Measurements from ENCODE around the gene SGPL1.
A peak's percentile ranks its signal among the peaks of the same experiment; 100 is the strongest.
"Not testable (repeated sequence)": the region's sequence is repeated elsewhere in the genome, so short reads cannot be mapped to it uniquely, and the experiment has no call there.

Gene SGPL1

DNA sequence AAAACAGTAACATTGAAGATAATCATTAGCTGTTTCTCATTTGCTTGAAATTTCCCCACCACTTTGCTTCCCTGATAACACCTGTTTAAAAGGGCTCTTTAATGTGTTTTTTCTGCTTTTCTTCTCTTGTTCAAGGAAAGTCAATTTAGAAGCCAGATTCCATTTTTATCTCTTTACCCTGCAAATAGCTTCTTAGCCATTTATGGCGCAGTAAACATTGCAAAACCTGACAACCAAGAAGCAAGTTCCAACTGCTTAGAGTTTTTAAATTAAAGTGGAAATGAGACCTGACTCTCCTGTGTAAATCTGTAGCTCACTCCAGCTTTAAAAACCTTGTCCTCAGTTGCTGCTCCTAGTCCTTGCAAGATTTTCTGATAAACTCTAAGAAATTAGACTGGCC, 30.1 kb downstream of the SGPL1 start:
- no peak for DNase-seq

DNA sequence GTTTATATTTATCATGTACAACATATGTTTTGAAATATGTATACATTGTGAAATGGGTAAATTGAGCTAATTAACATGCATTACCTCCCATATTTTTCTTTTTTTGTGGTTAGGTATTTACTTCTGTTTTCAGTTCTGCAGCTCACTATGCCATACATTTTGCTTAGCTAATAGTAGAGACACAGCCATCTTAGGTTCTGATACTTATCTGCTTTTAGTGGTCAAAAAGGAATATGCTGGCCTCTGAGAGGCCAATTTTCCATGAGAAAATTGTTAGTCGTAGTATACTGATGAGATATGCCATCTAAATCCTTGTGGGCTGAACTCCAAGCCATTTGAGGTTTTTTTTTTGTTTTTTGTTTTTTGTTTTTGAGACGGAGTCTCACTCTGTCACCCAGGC, 31.0 kb downstream of the SGPL1 start:
- DNase-seq, result no peak

DNA sequence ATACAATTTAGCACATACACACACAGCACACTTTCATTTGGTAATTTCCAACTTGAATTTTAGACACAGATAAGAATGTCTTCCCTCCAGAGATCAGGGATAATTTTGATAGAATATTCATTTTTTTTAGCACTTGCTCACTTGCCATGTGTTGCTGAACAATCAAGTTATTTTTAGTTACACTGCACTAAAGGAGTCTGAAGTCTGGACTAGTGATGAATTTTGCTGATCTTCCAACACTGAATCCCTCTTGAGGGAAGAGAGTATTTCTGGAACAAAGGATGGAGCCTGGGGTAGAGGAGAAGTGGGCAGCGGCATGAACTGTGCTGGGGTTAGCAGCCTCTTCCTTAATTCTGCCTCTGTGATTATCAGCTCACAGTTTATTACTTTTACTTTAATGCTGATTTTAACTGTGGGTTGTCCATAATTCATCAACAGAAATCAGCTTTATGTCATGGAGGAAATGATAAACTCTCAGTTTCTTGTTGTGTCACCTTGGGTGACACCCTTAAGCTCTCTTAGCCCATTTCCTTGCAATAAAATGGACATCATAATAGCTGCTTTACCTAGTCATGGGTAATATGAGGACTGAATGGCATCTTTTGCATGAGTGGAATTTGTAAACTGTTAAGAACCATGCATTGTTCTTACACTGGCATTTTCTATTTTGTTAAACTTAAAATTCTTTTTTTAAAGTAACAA, 32.1 kb downstream of the SGPL1 start:
- no peak for DNase-seq

DNA sequence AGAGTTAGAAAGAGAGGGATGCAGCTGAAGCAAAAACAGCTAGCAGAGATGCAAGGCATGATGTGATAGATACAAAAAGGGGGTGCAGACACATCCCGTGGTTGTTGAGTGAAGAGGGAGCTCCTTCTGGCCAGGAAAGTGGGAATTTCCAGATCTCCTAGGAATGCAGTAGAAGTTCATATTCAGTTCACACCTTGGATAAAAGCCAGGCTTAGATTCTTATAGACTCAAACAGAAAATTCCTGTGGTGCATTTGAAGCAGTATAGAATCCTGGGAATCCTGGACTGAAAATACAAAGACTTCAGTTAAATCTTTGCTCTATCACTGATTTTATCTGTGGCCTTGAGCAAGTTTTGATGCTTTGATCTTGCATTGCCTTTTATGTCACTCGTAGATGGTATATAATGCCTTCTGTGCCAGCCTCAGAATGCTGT, 33.9 kb downstream of the SGPL1 start:
- no peak for DNase-seq

DNA sequence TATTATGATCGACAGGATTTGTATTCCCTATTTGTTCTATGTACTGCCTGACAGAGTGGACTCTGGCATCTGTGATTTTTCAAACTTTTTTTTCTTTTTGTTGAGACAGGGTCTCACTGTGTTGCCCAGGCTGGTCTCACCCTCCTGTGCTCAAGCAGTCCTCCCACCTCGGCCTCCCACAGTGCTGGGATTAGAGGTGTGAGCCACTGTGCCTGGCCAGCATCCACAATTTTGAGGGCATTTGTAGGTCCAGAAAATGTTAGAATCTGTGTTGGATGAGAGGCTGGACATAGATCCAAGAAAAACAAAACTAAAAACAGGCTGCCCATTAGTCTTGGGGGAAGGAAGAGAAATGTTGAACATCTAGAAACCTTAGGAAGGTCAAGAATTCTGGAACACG, 34.3 kb downstream of the SGPL1 start:
- no peak for DNase-seq

DNA sequence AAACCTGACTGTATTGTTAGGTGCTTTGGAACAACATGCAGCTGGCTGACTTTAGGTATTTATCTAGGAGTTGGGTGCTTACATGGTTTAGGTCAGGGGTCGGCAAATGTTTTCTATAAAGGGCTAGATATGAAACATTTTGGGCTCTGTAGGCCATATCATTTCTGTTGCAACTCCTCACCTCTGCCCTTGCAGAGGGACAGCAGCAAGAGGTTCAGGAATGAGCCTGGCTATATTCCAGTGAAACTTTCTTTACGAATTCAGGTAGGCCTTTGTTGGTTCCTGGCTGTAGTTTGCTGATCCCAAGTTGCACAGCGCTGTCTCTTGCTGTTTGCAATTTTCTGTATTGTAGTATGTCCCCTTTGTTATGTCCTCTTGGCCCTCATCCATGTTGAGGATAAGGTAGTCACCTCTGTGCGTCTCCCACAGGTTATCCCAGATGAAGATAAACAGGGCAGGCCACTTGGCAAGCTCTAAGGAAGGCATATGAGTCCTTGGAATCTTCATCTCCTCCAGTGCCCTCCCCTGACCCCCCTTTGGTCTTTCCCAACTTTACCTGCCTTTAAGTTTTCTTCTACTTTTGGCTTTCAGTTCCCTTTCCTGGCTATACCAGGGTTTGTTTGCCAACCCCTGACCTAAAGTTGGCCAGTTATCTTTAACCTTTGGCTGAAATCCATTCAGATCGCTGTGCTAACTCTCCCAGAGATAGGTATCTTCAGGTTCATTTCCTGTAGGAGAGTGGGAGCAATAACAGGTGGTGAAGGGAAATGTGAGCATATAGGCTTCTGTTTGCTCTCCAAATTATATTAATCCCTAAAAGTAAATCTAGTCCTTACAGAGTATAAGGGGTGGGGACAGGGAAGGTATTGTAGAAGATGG, 36.1 kb downstream of the SGPL1 start:
- DNase-seq, result no peak

DNA sequence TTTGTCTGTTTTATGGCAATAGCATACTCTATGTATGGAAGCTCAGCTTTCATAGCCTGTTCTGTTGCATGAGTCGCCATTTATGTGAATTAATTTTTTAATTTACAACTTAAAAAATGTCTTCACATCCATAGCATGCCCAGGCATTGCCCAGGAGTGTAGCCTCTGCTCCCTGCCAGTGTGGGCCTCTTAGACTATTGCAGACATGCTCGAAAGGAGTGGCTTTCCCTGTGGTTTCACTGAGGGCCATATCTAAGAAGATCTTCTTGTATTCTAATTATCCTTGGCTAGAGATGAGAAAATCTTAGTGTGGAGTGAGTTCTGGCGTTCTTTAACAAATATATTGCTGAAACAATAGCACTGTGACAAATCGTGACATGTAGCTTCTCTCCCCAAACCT, 37.3 kb downstream of the SGPL1 start:
- DNase-seq, result no peak

DNA sequence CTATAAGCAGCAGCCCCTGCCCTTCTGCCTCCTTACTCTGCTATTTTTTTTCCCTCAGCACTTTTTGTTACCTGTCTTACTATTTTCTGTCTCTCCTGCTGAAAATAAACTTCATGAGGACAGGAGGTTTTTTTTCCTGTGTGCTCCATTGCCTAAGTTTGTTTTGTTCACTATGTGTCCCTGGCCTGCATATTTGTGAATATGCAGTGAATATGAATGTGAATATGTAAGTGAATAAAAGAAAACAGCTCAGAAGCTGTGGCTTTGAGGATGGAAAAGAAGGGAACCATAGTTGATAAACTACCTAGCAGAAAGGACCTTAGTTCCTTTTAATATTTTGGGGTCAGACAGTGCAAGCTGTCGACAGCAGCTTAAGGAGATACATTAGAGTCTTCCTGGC, 37.7 kb downstream of the SGPL1 start:
- DNase-seq, result no peak

DNA sequence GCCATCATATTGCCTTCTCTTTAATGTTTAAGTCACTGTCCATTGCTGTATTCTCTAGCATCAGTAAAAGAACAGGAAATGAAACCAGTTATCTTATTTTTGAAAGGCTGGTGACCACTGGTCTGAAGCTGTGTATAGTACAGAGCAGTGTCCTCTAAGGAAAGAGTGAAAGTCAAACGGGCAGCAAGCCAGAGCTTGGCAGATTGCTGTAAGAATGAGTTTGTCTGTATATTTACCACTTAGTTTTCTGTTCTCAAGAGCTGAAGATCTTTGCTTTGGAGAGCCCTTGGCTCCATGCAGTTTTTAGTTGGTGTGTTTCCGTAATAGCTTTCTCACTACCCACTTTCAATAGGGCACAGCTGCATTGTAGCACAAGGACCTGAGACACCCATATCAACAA, 40.7 kb downstream of the SGPL1 start:
- peak; percentile 54 for DNase-seq

DNA sequence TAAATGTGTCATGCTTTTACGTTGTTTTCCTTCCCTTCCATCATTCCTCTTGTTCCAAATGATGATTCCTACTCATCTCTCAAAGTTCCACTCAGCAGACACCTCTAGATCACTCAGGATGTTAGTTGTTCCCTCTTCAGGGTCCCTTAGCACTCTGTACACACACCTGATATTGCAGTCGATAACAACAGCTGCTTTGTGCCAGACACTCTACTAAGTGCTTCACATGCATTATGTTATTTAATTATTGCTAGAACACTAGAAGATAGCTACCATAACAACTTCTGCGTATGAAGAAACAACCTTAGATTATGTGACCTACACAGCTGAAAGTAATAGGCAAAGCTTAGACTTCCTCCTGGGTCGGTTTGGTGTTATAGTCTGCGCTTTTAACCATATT, 43.0 kb downstream of the SGPL1 start:
- DNase-seq, result peak; percentile 28

DNA sequence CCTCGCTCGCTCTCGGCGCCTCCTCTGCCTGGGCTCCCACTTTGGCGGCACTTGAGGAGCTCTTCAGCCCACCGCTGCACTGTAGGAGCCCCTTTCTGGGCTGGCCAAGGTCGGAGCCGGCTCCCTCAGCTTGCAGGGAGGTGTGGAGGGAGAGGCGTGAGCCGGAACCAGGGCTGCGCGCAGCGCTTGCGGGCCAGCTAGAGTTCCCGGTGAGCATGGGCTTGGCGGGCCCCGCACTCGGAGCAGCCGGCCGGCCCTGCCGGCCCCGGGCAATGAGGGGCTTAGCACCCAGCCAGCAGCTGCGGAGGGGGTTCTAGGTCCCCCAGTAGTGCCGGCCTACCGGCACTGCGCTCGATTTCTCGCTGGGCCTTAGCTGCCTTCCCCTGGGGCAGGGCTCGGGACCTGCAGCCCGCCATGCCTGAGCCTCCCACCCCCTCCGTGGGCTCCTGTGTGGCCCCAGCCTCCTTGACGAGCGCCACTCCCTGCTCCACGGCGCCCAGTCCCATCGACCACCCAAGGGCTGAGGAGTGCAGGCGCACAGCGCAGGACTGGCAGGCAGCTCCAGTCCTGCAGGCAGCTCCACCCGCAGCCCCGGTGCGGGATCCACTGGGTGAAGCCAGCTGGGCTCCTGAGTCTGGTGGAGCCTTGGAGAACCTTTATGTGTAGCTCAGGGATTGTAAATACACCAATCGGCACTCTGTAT, 45.9 kb downstream of the SGPL1 start:
- DNase-seq, result not testable (repeated sequence)

DNA sequence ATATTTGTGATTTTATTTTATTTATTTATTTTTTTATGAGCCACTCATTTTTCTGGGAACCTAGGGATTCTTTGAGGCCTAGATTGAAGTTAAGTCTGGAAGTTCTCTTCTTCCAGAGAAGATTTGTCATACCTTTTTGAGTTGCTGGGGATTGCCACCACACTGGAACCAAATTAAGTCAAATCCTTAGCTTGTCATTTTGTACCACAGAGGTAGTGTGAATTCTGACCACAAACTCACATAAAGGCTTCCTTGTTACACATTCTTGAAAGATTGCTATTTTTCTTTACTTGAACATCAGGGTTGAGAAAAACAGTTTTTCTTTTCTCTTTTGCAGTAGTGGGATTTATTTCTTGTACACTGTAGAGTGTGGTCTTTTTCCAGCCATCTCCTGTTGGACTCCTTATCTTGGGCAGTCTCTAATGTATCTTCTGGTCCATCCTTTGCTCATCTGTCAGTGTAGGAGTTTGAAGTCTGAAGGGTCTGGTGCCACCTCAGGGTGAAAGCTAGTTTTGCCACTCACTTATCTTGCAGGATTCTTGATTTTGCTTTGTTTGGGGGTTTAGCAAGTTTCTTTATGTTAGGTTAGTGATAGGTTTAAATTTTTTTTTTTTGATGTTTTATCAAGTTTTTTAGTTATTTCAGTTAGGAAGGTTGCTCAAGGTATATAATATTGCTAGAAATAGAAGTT, 47.9 kb downstream of the SGPL1 start:
- DNase-seq, result no peak

DNA sequence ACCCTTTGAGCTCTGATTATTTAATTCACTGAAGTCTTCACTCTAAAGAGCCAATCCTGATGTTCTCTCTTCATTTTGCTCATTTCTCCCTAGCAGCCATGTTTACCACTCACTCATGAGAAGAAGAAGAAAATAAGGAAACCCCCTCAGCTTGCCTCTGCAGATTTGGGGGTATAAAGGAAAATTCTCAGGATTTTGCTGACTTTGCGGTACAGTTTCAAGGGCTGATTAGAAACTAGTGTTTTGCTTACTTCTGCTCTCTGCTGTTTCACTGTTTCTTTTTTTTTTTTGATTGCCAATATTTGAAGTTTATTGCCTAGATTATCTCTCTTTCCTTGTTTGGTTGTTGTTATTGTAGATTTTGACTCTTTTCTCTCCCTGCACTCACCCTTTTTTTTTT, 49.2 kb downstream of the SGPL1 start:
- no peak for DNase-seq

DNA sequence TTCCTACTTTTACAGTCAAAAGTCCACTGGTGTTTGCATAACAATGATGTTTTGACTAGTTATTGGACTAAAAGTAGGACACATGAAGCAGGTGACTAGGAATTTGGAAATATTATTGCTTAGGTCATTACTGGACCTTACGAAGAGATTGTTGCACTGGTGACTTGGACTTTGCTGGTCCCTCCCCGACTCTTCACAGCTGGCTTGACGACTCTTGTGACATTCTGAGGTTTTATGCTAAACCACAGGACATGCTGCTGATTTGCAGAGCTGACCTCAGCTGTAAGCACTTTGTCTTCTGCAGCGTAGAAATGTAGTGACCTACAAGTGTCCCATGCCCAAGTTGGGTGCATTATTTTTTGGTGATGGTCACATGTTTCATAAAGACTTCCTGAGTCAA, 50.7 kb downstream of the SGPL1 start:
- DNase-seq, result no peak

DNA sequence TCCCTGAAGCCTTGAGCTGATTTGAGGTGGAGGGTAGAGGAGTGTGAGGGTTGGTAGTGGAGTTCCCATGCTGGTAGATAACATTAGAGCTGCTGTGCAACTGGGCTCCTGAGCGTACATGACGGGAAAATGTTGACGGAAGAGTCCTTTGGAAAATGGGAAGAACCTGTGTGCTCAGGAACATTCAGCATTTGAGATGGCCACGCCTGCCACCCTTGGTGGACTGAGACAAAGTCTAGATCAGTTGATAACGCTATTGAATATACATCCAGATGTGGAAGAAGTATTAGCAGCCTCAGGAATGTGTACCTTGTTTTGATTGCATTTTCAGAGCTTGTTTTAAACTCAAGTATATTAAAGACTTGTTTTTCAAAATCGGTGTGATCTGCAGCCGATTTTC, 56.5 kb downstream of the SGPL1 start:
- no peak for DNase-seq

DNA sequence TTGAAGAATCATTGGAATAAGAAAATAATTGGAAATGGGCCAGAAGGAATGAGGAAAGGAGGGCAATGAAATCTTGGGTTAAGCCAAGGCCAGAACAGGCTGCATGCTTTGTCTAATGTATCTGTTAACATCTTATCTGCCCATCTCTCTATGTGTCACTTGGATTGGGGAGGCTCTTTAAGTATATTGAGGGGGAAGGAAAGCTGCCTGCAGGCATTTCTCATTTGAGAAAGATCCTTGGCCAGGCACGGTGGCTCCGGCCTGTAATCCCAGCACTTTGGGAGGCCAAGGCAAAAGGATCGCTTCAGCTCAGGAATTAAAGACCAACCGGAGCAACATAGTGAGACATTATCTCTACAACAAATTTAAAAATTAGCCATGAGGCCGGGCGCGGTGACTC, 58.3 kb downstream of the SGPL1 start:
- no peak for DNase-seq

DNA sequence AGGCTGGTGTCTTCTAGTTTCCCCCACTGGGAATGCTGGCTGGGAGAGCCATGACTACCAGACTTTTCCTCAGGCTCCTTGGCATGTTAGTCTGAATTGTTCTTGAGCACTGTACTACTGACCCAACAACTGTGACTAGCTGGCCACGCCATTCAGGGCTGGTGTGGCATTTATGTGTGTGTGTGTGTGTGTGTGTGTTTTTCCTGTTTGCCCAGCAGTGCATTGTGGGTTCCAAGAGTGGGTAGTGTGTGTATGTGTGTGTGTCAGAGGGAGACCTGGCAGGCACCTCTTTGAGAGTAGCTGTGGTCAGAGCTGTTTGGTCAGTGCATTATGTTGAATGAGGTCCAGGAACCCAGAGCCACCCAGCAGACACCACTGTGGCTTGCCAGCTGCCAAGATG, 63.5 kb downstream of the SGPL1 start:
- DNase-seq, result no peak

DNA sequence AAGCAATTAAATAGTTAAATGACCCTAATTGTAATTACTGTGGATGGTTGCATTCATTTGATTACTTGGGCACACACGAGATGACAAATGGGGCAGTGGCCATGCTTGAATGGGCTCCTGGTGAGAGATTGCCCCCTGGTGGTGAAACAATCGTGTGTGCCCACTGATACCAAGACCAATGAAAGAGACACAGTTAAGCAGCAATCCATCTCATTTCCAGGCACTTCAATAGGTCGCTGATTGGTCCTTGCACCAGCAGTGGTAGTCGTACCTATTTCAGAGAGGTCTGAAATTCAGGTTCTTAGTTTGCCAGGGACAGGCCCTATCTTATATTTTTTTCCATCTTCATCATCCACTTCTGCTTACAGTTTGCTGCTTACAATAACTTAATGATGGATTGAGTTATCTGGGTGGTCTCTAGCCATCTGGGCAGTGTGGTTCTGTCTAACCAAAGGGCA, 64.4 kb downstream of the SGPL1 start:
- peak; percentile 48 for DNase-seq

DNA sequence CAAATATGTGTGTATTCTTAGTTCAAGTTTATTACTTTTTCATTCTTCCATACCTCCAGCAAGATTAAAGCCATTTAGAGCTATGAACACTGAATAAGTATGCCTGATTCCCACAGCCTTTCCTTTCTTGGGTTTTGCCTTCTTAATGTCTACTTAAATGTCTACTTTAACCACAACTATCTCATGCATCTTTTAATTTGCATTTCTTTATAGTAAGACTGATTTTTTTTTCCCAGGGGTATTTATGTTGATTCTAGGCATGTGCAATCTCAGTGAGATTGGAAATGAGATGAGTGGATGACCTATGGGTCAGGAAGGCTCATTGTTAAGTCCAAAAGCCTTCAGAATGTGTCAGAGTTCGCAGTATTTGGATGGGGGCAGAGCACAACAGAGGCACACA, 69.0 kb downstream of the SGPL1 start:
- no peak for DNase-seq

DNA sequence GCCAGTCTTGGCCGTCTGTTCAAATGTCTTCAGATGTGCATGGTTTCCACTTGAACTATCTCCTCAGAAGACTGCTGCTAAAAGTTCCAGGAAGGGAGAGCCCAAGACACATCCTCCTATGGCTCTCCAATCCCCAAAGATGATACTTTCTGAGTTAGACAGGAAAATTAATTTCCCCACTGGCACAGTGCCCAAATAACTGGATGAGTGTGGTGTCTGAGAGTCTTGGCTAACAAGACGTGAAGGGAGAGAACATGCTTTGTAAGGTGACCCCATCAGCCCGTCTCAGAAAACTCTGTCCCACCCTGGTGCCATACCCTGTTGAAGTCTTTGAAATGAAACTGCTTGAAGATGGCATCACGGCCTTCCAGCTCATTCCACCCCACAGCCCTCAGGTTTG, 69.7 kb downstream of the SGPL1 start:
- no peak for DNase-seq

DNA sequence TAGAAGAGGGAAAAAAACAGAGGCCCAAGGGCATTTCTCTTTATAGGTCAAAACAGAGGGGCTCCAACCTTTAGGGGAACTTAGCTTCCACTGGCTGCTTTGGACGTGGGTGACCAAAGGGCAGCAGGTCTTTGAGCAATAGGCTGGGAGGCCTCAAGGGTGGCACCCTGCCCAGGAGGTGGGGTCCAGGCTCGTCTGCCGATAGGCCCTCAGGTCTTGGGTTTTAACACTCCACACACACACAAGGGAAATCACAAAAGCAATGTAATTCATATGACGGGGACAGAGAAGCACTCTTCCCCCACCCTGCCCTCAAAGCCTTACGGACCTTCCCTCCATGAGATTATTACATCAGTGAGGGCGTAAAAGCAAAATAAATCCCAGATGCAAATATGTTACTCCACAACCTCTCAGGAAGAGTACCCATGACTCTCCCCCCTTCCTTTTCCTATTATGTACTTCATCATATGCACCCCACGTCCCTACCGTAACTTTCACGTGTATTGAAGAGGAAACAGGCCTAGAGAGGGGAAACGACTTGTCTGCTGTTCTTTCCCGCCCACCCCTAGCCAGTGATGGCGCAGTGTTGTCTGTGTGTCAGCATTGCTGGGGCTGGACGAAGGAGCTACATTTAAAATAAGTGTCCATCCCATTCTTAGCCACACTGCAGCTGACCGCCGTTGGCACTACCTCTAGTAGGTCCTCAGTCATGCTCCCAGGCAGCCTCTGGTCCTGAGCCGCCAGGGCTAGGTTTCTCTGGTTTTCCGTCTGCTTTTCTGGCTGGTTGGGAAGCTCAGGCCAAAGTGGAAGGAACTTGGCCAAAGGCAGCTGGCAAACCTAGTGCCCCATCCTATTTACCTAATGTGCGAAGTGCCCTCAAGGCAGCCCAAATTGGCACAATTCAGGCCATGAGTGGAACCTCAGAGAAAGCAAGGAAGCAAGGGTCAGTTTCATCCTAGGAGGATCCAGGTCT, 70.5 kb downstream of the SGPL1 start:
- no peak for DNase-seq
